K562 (cell line): Measurements from ENCODE around the gene MDM4. TPM values are rescaled to one million over a fixed set of nuclear protein-coding genes. Genes with fewer than 3 reads are reported as not detected.
A peak's percentile ranks its signal among the peaks of the same experiment; 100 is the strongest.

Experiments
- ATAC-seq: fragments of 200-7000 bp; cut with Tn5 transposase; 3 replicates; pipeline ENCODE4 v1.9.1; 2020; ENCODE audit warnings: moderate library complexity
- BruUV-seq: library from RNA; stranded (reverse); fragments of 400-500 nt; replicated peaks from 2 replicates; lab custom pipeline; 2021; lab: Mats Ljungman, UMichigan
- CTCF ChIA-PET: fragments of 300-600 bp; formaldehyde crosslinking; extraction: SDS; loops from one replicate; lab custom pipeline; 2021; ENCODE audit warnings: low intra/inter-chr PET ratio; lab: Yijun Ruan, JAX
- POLR2A ChIA-PET: fragments of 300-600, 350-650 bp; sonication (Branson Sonifier 250); formaldehyde crosslinking; extraction: SDS; loops from one replicate; lab custom pipeline; 2021; ENCODE audit warnings: antibody characterized with exemption, inconsistent platforms; lab: Yijun Ruan, JAX
- DNase-seq, 4 experiments: peaks; one replicate each; pipeline versions ENCODE4 v3.0.0 to v3.0.0-alpha.2; 2011 to 2018; ENCODE audit warnings: low spot score in 3 of 4, mixed read lengths in 3 of 4; ENCODE audit errors: extremely low read depth in 1 of 4
- FAIRE-seq: peaks from 2 replicates; lab custom pipeline; 2011; peaks lifted over from hg19 to GRCh38; lab: Jason Lieb, UNC
- H2AFZ ChIP-seq: 2 replicates; pipeline ENCODE4 v1.6.0; 2011; ENCODE audit warnings: low read depth, low read length, control low read depth, inconsistent platforms
- H3K27ac ChIP-seq: fragments of 200-600 bp; 3 replicates; pipeline ENCODE4 v1.8.0; 2011; ENCODE audit warnings: low read depth, mild to moderate bottlenecking, control low read depth, inconsistent platforms, low read length, moderate library complexity, mixed read lengths; ENCODE audit errors: extremely low read depth
- H3K27me3 ChIP-seq, 2 experiments: fragments of 300-600 bp in 1 of 2; 2 replicates in 1 of 2; 3 replicates in 1 of 2; pipeline versions ENCODE4 v1.6.0 to v1.8.0; 2011; ENCODE audit warnings: inconsistent platforms in 2 of 2, low read length in 2 of 2, mild to moderate bottlenecking in 1 of 2, mixed read lengths in 1 of 2, moderate library complexity in 1 of 2; ENCODE audit not compliant: control insufficient read depth in 2 of 2, insufficient read depth in 2 of 2
- H3K36me3 ChIP-seq: fragments of 300-600 bp; 3 replicates; pipeline ENCODE4 v1.8.0; 2011; ENCODE audit warnings: mild to moderate bottlenecking, low read length, inconsistent platforms; ENCODE audit not compliant: control insufficient read depth, insufficient read depth
- H3K4me1 ChIP-seq, 2 experiments: fragments of 200-600 bp in 1 of 2; replicated peaks in 1 of 2; 2 replicates in 1 of 2; 3 replicates in 1 of 2; pipeline versions ENCODE4 v1.5.1 to v1.8.0; 2011; ENCODE audit warnings: inconsistent platforms in 2 of 2, low read length in 2 of 2, mild to moderate bottlenecking in 1 of 2, mixed read lengths in 1 of 2, moderate library complexity in 1 of 2; ENCODE audit not compliant: control insufficient read depth in 2 of 2, insufficient read depth in 2 of 2
- H3K4me2 ChIP-seq: 2 replicates; pipeline ENCODE4 v1.6.1; 2011; ENCODE audit warnings: low read length, control low read depth, inconsistent platforms, mixed read lengths; ENCODE audit not compliant: insufficient read depth
- H3K4me3 ChIP-seq: fragments of 200-600 bp; sonication (generic), shearing (Covaris generic); 2 replicates; pipeline ENCODE4 v1.5.1; 2016; ENCODE audit warnings: control low read depth, inconsistent platforms
- H3K79me2 ChIP-seq: fragments of 200-600 bp; 3 replicates; pipeline ENCODE4 v1.8.0; 2011; ENCODE audit warnings: low read length, inconsistent platforms; ENCODE audit not compliant: control insufficient read depth, insufficient read depth
- H3K9ac ChIP-seq, 2 experiments: 2 replicates each; pipeline versions ENCODE4 v1.6.0 to v1.6.1; 2011; ENCODE audit warnings: low read depth in 2 of 2, low read length in 2 of 2, control low read depth in 1 of 2, inconsistent platforms in 1 of 2, mild to moderate bottlenecking in 1 of 2, mixed read lengths in 1 of 2; ENCODE audit not compliant: insufficient read depth in 1 of 2
- H3K9me1 ChIP-seq: one replicate; pipeline ENCODE4 v1.6.0; 2011; ENCODE audit warnings: inconsistent platforms, mild to moderate bottlenecking, low read length, moderate library complexity; ENCODE audit not compliant: control insufficient read depth, insufficient read depth
- H3K9me3 ChIP-seq: replicated peaks from 2 replicates; pipeline ENCODE4 v1.5.1; 2011; ENCODE audit warnings: low read depth, low read length, inconsistent platforms; ENCODE audit not compliant: control insufficient read depth, insufficient read depth
- H4K20me1 ChIP-seq: replicated peaks from 2 replicates; pipeline ENCODE4 v1.6.1; 2011; ENCODE audit warnings: low read length, inconsistent platforms, mixed read lengths; ENCODE audit not compliant: control insufficient read depth, insufficient read depth
- BRD4 ChIP-seq: fragments of 200-600 bp; sonication (generic); IDR thresholded peaks from 2 replicates; pipeline ENCODE4 v1.6.1; 2017; ENCODE audit warnings: inconsistent platforms
- ELF1 ChIP-seq: fragments of 200-800 bp; sonication (Bioruptor generic); IDR thresholded peaks from 2 replicates; pipeline ENCODE4 v1.6.1; 2016; ENCODE audit warnings: missing genetic modification characterization, missing compliant biosample characterization
- FOSL1 ChIP-seq: fragments of 200-800 bp; sonication (Bioruptor generic); conservative IDR thresholded peaks from 2 replicates; pipeline ENCODE4 v1.6.1; 2016; ENCODE audit warnings: missing genetic modification characterization, missing compliant biosample characterization
- PHF21A ChIP-seq: fragments of 450-650 bp; IDR thresholded peaks from 2 replicates; pipeline ENCODE4 v1.6.1; 2017; ENCODE audit warnings: low read depth, borderline replicate concordance
- POLR2A ChIP-seq: fragments of 450-650 bp; conservative IDR thresholded peaks from 2 replicates; pipeline ENCODE4 v1.6.1; 2016
- POLR2G ChIP-seq: fragments of 200-400 bp; formaldehyde crosslinking; IDR thresholded peaks from 2 replicates; pipeline ENCODE4 v1.6.1; 2017; ENCODE audit warnings: low read depth, mild to moderate bottlenecking, antibody characterized with exemption, low read length, moderate library complexity
- ZNF77 ChIP-seq: fragments of 250-450 bp; sonication (Bioruptor Pico); IDR thresholded peaks from 2 replicates; pipeline ENCODE4 v1.5.0; 2020
- WGBS: fragments of 100-300 bp; shearing (Covaris generic); methylation state at CpG from one replicate; pipeline ENCODE4 v1.1.6; 2016; ENCODE audit warnings: low coverage, mixed read lengths; ENCODE audit not compliant: insufficient coverage; ENCODE audit errors: missing lambda C conversion rate; 5-methylcytosine and 5-hydroxymethylcytosine counted together
- in situ Hi-C: fragments of 300-500 bp; cut with MboI; formaldehyde crosslinking; loops from 4 replicates; pipeline ENCODE4 v1.15.0; 2018; ENCODE audit warnings: inconsistent platforms, mixed read lengths
- intact Hi-C: fragments of 100-400 bp; cut with micrococcal nuclease; formaldehyde crosslinking; loops from 2 replicates; pipeline ENCODE4 v1.14.2; 2022
- polyA plus RNA-seq, 8 experiments: library from polyadenylated mRNA; depleted of rRNA in 4 of 8; stranded (reverse) in 5 of 8; unstranded in 3 of 8; fragments of >200 nt; fragmentation: Nextera tagmentation in 2 of 8; fragmentation: Illumina TruSeq in 1 of 8; extraction: Ambion mirVana in 2 of 8; extraction: Trizol in 1 of 8; gene quantifications; 2 replicates each; pipeline versions ENCODE4 v1.2.1 to v1.2.3, GENCODE V29; 2011 to 2014; ENCODE audit warnings: inconsistent platforms in 1 of 8, missing spikeins in 1 of 8
- total RNA-seq, 7 experiments: library from RNA; depleted of rRNA in 6 of 7; stranded (reverse); fragments of >200 nt in 6 of 7; fragmentation: Illumina TruSeq in 2 of 7; extraction: Trizol in 2 of 7; gene quantifications; 2 replicates each; pipeline versions ENCODE4 v1.2.1 to v1.2.3, GENCODE V29; 2011 to 2021; ENCODE audit warnings: low replicate concordance in 1 of 7
- TF ChIP-seq, protein P1 (sequence below): fragments of 450-650 bp; IDR thresholded peaks from 2 replicates; pipeline ENCODE4 v1.6.1; 2016; ENCODE audit warnings: mild to moderate bottlenecking

Gene MDM4
- total and polyA plus RNA-seq, 9 of the 15 experiments (the other 6 are each of a cell fraction or from before 2014, with no cell fraction given), result 3.3 to 61.7 (median 21.2) TPM

GRCh38 chr1:204528241-204528640, 12.0 kb downstream of the MDM4 start:
- Histone ChIP-seq H2AFZ (no peak overlapping the region), H4K20me1 (no peaks in the 10 kb centered on the region; the same call in 1 of the 2 replicates), H3K9ac (no peak overlapping the region), H3K4me1 (peaks cover 4% of the 10 kb centered on the region in 2 experiments; a peak in 3 of 5 replicates), H3K79me2 (peaks cover 23% of the 10 kb centered on the region), H3K27me3 (no peaks in the 10 kb centered on the region), H3K4me2 (no peak overlapping the region), H3K27ac (no peak overlapping the region), H3K9me1 (peaks cover 6% of the 10 kb centered on the region), H3K4me3 (no peak overlapping the region), H3K36me3 (peaks cover 95% of the 10 kb centered on the region), H3K9me3 (peaks cover 6% of the 10 kb centered on the region; the same call in 1 of the 2 replicates)
- CTCF ChIA-PET, result no interaction called here
- no peak for ATAC-seq
- TF ChIP-seq PHF21A, result no peak
- TF ChIP-seq ELF1 (tag), result no peak
- no peak for TF ChIP-seq FOSL1
- TF ChIP-seq BRD4, result no peak
- no peak for TF ChIP-seq POLR2A
- 0 out of 2 replicates have a peak, but pooled peaks have one; percentile 17 for TF ChIP-seq POLR2G
- TF ChIP-seq ZNF77 (CRISPR knock-in tag), result no peak
- intact Hi-C loops, result no loop called here
- DNase-seq, result no peak
- no peak for FAIRE-seq
- WGBS, result 97% methylated on average over 5 of the region's 5 CpGs
- POLR2A ChIA-PET, result interaction anchor here (0.6 to 8.8 kb wide), 5 partner anchors 9 to 596 kb away, joined by 3 to 91 read pairs (median 5); partner anchors contain the start of gene MDM4
- BruUV-seq, result no TSS peak
- in situ Hi-C loops, result no loop called here

GRCh38 chr1:204528677-204529076, 12.5 kb downstream of the MDM4 start:
- WGBS, result 95% methylated on average over 8 of the region's 8 CpGs
- H3K9me3 ChIP-seq, result peaks cover 3% of the 10 kb centered on the region; the same call in 1 of the 2 replicates
- H3K27me3 ChIP-seq, result no peaks in the 10 kb centered on the region
- DNase-seq (no peak), FAIRE-seq (no peak), ATAC-seq (no peak)
- H3K79me2 ChIP-seq, result peaks cover 20% of the 10 kb centered on the region
- H3K9ac ChIP-seq, result 0 out of 4 replicates have a peak overlapping the region, but pooled peaks of 1 of the 2 experiments have one; percentile 38
- CTCF ChIA-PET, result no interaction called here
- peaks cover 96% of the 10 kb centered on the region for H3K36me3 ChIP-seq
- peaks cover 6% of the 10 kb centered on the region for H3K9me1 ChIP-seq
- no peak overlapping the region for H3K27ac ChIP-seq
- no peaks in the 10 kb centered on the region; the same call in 1 of the 2 replicates for H4K20me1 ChIP-seq
- H2AFZ ChIP-seq, result no peak overlapping the region
- no peak overlapping the region for H3K4me3 ChIP-seq
- in situ Hi-C loops (no loop called here), intact Hi-C loops (no loop called here)
- POLR2A ChIA-PET, result interaction anchor here (0.5 to 8.8 kb wide), 8 partner anchors 9 to 595 kb away, joined by 3 to 91 read pairs (median 4); partner anchors contain the start of gene MDM4
- peaks cover 3 to 4% of the 10 kb centered on the region in 2 experiments; a peak in 3 of 5 replicates for H3K4me1 ChIP-seq
- no TSS peak for BruUV-seq
- no peak overlapping the region for H3K4me2 ChIP-seq
- TF ChIP-seq, protein P1, sequence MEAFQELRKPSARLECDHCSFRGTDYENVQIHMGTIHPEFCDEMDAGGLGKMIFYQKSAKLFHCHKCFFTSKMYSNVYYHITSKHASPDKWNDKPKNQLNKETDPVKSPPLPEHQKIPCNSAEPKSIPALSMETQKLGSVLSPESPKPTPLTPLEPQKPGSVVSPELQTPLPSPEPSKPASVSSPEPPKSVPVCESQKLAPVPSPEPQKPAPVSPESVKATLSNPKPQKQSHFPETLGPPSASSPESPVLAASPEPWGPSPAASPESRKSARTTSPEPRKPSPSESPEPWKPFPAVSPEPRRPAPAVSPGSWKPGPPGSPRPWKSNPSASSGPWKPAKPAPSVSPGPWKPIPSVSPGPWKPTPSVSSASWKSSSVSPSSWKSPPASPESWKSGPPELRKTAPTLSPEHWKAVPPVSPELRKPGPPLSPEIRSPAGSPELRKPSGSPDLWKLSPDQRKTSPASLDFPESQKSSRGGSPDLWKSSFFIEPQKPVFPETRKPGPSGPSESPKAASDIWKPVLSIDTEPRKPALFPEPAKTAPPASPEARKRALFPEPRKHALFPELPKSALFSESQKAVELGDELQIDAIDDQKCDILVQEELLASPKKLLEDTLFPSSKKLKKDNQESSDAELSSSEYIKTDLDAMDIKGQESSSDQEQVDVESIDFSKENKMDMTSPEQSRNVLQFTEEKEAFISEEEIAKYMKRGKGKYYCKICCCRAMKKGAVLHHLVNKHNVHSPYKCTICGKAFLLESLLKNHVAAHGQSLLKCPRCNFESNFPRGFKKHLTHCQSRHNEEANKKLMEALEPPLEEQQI, result no peak
